SIG-M5 treated with dmso at 0.1 percent for 504 hours (cell line): Measurements from ENCODE around the gene MAP1LC3B2.
"Not testable (repeated sequence)": the region's sequence is repeated elsewhere in the genome, so short reads cannot be mapped to it uniquely, and the experiment has no call there.

ENCODE experiments used
- DNase-seq: peaks from one replicate; lab custom pipeline; 2025; ENCODE audit not compliant: unreplicated experiment; lab: John Stamatoyannopoulos, UW

The MAP1LC3B2 gene

DNA sequence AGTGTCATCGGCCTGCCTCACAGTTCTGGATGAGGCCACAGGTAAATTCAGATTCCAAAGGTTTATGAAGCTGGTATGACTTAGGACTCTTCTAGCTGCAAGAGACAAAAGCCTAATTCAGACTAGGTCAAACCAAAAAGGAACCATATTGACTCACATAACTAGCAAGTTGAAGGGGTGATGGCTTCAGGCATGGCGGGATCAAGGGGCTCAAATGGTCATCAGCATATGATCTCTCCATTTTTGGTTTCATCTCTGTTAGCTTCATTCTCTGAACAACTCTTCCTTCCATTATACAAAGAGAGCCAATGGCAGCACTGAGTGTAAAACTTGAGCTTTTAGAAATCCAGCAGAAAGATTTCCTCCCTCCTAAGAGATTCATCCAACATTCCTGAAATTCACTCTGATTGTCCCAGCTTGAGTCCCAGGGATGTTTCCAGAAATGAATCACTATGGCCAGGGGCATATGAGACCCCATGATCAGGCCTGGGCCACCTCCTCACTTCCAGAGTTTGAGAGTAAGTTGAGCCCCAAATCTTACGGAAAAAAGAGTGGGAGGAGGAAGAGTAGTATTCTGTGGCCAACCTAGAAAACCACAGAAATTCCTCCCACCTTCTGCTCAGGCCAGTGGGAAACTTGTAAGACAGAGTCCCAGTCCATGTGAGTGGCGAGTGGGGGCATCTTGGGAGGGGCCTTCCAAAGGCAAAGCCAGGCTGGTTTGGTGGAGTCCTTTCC, 2.0 kb upstream of the MAP1LC3B2 start:
- no peak for DNase-seq

DNA sequence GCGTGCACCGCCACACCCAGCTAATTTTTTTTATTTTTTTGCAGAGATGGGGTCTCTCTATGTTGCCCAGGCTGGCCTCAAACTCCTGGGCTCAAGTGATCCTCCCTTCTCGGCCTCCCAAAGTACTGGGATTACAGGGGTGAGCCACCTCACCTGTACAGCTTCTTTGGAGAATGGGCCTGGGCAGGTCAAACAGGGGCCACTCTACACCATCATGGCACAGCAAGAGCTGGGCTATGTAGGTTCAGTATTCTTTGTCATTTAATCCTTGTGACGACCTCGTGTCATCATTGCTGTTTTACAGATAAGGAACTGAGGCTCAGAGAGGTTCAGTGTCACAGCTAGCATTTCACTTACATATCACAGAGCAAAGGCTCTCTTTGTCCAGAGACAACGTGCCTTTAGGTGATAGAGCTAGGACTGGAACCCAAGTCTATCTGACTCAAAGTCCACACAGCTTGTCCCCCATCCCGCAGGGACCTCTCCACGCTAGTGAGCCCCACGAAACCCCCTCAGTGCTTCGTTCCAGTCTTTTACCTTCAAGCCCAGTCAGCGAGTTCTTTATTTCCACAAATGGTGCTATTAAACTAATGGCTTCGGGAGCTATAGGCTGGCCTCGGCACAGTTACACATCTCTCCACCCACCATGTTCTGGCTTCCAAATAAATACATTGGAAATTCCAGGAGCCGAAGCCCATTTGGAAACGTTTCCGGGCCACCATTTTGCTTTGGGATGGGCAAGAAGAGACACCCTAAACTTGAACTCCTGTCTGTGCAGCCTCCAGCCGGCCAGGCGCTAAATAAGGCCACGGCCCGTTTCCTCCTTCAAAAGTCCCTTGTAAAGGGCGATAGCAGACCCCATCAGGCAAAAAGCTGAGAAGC, 660 bp upstream of the MAP1LC3B2 start:
- no peak for DNase-seq

DNA sequence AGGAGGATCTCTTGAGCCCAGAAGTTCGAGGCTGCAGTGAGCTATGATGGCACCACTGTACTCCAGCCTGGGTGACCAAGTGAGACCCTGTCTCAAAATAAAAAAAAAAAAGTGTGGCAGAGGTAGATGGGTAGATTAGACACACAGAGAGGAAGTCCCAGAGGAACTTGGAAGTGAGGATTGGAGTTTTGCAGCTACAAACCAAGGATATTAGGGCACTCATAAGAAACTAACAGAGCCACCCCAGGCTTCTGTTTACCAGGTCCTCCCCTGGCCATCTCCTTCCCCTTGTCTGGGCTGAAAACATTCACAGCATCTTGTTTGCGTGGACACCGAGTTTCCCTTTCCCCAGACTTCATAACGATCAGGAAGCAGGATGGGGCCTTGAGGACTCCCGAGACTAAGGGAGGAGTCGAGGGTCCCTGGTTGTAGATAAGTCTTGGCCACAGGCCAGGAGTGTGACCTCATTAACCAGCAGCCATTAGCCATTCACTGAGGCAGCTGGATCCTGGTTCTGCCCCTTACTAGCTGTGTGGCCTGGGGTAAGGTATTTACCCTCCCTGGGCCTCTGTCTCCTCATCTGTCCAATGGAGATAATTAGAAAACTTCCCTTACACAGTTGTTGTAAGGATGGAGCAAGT, 2.1 kb downstream of the MAP1LC3B2 start:
- no peak for DNase-seq

DNA sequence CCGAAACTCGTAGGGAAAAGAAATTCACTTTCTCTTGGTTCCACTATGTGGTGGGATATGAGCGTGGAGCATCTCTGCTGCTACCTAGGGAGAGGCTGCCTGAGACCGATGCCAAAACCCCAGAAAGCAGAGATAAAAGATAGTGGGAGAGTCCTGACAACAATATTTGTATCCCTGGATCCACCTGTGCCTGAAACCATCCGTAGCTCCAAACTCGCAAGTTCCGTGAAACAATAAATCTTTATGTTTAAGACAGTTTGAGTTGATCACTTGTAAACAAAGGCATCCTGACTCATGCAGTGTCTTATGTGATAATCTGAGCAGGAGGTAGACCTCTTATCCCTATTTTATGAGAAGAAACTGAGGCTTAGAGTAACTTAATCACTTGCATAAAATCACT, 2.9 kb downstream of the MAP1LC3B2 start:
- DNase-seq, result no peak

DNA sequence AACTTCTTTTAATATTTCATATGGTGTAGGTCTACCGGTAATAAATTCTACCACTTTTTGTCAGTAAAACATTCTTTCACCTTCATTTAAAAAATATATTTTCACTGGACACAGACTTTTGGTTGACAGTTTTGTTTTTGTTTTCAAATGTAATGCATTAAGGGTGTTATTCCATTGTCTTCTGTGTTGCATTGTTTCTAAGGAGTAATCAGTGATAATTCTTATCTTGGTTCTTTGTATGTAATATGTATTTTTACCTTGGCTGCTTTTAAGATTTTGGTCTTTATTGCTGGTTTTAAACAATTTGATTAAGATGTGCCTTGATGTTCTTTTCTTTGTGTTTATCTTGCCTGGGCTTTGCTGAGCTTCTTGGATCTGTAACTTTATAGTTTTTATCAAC, 4.1 kb downstream of the MAP1LC3B2 start:
- peak; percentile 31 for DNase-seq

DNA sequence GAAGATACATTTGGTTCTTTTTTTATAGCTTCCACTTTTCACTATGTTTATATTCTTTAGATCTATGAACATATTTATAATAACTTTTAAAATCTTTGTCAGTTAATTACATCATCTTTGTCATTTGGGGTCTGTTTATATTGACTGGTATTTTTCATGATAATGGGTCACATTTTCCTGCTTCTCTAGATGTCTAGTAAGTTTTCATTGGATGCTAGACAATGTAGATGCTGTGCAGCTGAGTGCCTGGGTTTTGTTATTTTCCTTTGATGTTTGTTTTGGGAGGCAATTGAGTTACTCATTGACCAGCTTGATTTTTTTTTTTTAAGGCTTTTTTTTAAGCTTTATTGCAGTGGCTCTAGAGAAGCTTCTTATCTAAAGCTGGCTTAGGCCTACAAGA, 4.9 kb downstream of the MAP1LC3B2 start:
- no peak for DNase-seq

- DNase-seq, result not testable (repeated sequence)
Observed at GRCh38 chr12:116565221-116565620, 6.0 kb downstream of the MAP1LC3B2 start.

- no peak for DNase-seq
Observed at GRCh38 chr12:116565963-116566362, 6.8 kb downstream of the MAP1LC3B2 start.

DNA sequence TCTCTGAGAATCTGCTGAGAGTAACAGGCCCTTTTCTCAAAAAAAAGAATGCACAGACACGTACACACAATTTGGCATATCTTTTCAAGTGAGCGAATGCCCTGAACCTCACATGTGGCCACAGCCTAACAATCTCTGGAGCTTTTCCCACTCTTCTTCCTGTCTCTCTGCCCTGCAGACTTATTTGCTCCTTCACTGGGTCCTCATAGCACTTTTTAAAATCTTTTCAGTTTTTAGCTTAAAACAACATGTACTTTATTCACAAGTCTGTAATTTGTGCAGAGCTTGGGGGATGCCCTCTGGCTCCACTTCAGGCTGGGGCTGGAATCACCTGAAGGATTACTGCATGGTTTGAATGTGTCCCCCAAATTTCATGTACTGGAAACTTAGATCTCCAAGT, 9.0 kb downstream of the MAP1LC3B2 start:
- no peak for DNase-seq

DNA sequence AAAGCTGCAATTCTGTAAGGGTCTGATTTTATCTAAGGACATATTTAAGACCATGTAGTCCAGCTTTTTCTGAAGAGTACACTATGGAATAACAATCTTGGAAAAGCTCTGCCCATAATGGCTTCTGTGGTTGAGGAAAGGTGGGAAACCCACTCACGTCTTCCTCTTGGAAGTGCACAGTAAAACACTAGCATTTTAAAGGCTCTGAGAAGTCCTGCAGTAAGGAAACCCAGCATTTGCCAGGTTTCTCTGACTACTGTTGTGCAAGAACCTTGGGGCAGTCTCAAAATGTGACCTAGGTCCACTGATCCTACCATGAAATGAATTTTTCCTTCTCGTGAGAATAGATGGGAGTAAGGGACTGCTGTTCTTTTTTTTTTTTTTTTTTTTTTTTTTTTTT, 11.9 kb downstream of the MAP1LC3B2 start:
- no peak for DNase-seq

DNA sequence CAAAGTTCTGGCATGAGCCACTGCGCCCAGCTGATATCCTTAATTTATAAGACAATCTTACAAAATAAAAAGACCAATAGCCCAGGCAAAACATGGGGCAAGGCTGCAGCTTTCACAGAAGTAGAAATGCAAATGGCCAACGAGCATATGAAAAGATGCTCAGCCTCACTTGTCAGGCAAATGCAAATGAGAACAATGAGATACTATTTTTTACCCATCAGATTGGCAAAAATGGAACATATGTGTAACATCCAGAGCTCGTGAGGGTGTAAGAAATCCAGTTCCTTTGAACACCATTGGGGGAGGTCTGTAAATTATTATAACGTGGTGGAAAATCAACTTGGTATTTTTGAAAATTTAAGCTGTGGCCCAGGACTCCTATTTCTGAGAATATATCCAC, 14.6 kb downstream of the MAP1LC3B2 start:
- DNase-seq, result no peak

- not testable (repeated sequence) for DNase-seq
Observed at GRCh38 chr12:116575754-116576153, 16.6 kb downstream of the MAP1LC3B2 start.

GRCh38 chr12:116577154-116577561, 18.0 kb downstream of the MAP1LC3B2 start:
- DNase-seq, result no peak

DNA sequence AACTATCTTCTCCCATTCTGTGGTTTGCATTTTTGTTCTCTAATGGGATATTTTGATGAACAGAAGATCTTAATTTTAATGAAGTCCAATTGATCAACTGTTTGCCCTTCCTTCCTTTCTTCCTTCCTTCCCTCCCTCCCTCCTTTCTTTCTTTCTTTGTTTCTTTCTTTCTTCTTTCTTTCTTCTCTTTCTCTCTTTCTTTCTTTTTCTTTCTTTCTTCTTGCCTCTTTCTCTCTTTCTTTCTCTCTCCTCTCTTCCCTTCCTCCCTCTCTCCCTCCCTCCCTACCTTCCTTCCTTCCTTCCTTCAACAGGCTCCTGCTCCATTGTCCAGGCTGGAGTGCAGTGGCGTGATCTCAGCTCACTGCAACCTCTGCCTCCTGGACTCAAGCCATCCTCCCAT, 18.9 kb downstream of the MAP1LC3B2 start:
- DNase-seq, result no peak

- DNase-seq, result no peak
Observed at GRCh38 chr12:116582610-116583009, 23.4 kb downstream of the MAP1LC3B2 start.

DNA sequence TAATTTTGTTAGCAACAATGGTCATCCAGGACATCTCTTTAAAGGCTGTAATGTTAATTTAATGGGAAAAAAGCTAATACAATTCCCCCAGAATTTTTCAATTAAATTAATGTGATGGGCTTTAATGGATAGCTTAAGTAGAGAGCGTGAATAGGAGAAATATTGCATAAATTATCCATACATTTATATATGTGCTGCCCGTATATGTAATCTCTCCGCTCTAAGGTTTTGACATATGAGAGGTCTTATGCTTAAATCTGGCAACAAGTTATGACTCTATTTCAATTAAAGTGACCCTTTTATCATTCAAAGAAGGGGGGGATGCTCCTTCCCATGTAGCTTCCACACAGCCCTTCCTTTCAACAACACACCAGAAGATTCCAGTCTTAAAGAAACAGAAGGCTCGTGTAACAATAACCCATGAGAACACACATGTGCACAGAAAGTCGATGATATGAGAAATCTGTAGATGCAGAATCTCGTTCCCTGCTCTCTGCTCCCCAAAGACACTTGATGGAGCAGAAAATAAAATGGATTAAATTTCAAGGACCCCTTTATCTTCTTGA, 24.0 kb downstream of the MAP1LC3B2 start:
- no peak for DNase-seq

- no peak for DNase-seq
Observed at GRCh38 chr12:116587270-116587669, 28.1 kb downstream of the MAP1LC3B2 start.

DNA sequence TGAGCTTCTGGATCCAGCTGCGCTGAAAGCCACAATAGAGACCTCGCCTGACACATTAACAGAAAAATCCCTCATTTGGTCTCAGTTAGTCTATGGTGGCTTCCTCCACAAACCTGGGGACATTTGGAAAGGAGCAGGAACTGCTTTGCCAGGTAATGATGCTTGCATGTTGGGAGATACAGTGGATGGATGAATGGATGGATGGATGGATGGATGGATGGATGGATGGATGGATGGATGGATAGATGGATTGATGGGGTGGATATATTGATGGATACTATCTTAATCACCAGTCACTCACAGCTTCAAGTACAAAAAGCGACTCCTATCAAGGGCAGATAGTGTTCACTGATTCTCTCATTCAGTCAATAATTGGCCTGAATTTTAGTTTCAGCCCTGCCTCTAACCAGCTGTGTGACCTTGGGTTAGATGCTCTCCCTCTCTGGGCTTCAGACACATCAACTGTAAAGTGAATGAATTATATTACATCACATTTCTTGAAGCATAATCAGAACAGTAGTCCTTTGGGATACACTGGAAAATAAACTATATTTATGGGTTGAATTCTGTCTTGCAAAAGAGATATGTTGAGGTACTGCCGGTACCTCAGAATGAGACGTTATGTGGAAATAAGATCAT, 29.3 kb downstream of the MAP1LC3B2 start:
- DNase-seq, result no peak

GRCh38 chr12:116589581-116589980, 30.4 kb downstream of the MAP1LC3B2 start:
- DNase-seq, result no peak

DNA sequence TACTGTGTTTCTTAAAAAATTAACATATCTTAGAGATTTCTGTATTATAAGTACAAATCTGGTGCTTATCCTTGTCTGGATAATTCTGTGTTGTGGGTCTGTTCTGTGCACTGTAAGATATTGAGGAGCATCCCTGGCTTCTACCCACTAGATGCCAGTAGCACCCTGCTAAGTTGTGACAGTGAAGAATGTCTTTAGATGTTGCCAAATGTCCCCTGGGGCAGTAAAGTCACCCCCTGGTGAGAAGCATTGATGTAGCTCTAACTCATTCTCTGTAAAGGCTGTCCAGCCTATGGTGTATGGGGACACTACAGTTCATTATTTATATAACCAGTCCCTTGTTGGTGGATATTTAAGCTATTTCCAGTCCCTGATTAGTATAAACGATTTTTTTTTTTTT, 31.4 kb downstream of the MAP1LC3B2 start:
- DNase-seq, result peak; percentile 59
